MM.1S (cell line): Measurements from ENCODE around the gene PHLDB1.

Experiments
- DNase-seq: peaks from one replicate; pipeline ENCODE4 v3.0.0-alpha.2; 2015
- H2AFZ ChIP-seq: fragments of 300-600 bp; sonication (generic); 2 replicates; pipeline ENCODE4 v1.6.0; 2016; ENCODE audit warnings: antibody characterized with exemption, low read length
- H3F3A ChIP-seq: fragments of 300-600 bp; sonication (generic); 2 replicates; pipeline ENCODE4 v1.6.1; 2016; ENCODE audit warnings: mild to moderate bottlenecking, antibody characterized with exemption, low read length, moderate library complexity, mixed read lengths; ENCODE audit not compliant: insufficient read depth
- H3K27ac ChIP-seq: fragments of 300-600 bp; sonication (generic); 2 replicates; pipeline ENCODE4 v1.5.1; 2016; ENCODE audit warnings: mild to moderate bottlenecking, low read length
- H3K27me3 ChIP-seq: fragments of 300-600 bp; sonication (generic); replicated peaks from 2 replicates; pipeline ENCODE4 v1.6.0; 2016; ENCODE audit warnings: low read length; ENCODE audit not compliant: insufficient read depth
- H3K36me3 ChIP-seq: fragments of 300-600 bp; sonication (generic); replicated peaks from 2 replicates; pipeline ENCODE4 v1.6.1; 2016; ENCODE audit warnings: mild to moderate bottlenecking, low read length, mixed read lengths; ENCODE audit not compliant: insufficient read depth
- H3K4me1 ChIP-seq: fragments of 300-600 bp; sonication (generic); 2 replicates; pipeline ENCODE4 v1.6.1; 2016; ENCODE audit warnings: low read length, mixed read lengths
- H3K4me2 ChIP-seq: fragments of 300-600 bp; sonication (generic); 2 replicates; pipeline ENCODE4 v1.6.0; 2016; ENCODE audit warnings: low read depth, low read length
- H3K4me3 ChIP-seq: fragments of 300-600 bp; sonication (generic); 2 replicates; pipeline ENCODE4 v1.5.1; 2016; ENCODE audit warnings: low read length, mixed read lengths
- H3K79me2 ChIP-seq: fragments of 300-600 bp; sonication (generic); 2 replicates; pipeline ENCODE4 v1.6.1; 2016; ENCODE audit warnings: mixed run types, low read length, mixed read lengths
- H3K9ac ChIP-seq: fragments of 300-600 bp; sonication (generic); 2 replicates; pipeline ENCODE4 v1.6.1; 2016; ENCODE audit warnings: low read length, mixed read lengths
- H3K9me2 ChIP-seq: fragments of 300-600 bp; sonication (generic); replicated peaks from 2 replicates; pipeline ENCODE4 v1.6.1; 2016; ENCODE audit warnings: mild to moderate bottlenecking, low read length, mixed read lengths; ENCODE audit not compliant: insufficient read depth
- H3K9me3 ChIP-seq: fragments of 300-600 bp; sonication (generic); replicated peaks from 2 replicates; pipeline ENCODE4 v1.6.1; 2016; ENCODE audit warnings: mild to moderate bottlenecking, low read length, mixed read lengths; ENCODE audit not compliant: insufficient read depth
- H4K20me1 ChIP-seq: fragments of 300-600 bp; sonication (generic); 2 replicates; pipeline ENCODE4 v1.6.1; 2016; ENCODE audit warnings: mild to moderate bottlenecking, low read length, moderate library complexity, mixed read lengths; ENCODE audit not compliant: insufficient read depth
- EZH2 ChIP-seq: fragments of 300-600 bp; sonication (generic); optimal IDR thresholded peaks from 2 replicates; pipeline ENCODE3; 2017; ENCODE audit warnings: low read depth, mild to moderate bottlenecking, antibody characterized with exemption, low read length, mixed read lengths
- EZH2phosphoT487 ChIP-seq: fragments of 300-600 bp; sonication (generic); IDR thresholded peaks from 2 replicates; pipeline ENCODE4 v1.6.1; 2018; ENCODE audit warnings: antibody characterized with exemption, low read length
- TF ChIP-seq, protein P1 (sequence below): fragments of 300-600 bp; sonication (generic); IDR thresholded peaks from 2 replicates; pipeline ENCODE4 v1.5.1; 2016; ENCODE audit warnings: antibody characterized with exemption, low read length, mixed read lengths

PHLDB1 gene

DNA sequence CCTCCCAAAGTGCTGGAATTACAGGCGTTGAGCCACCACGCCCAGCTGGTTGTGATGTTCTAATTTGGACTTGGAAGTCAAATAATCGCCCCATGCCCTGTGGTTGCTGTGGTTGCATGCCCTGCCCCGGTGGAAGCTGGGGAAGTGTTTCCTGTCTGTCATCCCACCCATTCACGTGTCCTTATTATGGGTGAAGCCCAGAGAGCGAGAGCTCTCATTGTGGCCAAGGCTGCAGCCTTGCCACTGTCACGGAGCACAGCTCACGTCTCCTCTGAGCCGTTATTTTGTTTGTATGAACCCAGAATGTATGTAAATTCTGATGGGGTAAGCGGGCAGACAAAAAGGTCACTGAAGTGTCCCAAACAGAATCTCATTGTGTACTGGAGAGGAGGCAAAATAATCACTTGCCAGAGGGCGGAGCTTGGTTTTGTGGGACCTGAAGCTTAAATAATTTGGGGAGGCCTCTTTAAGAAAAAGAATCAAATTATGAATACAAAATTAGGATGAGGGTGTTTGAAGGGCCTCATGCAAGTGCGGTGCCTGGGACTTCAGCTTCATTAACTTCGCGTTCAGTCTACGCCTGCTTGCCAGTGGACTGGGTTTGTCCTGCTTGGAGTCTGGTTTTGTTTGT is 97.8 kb downstream of the PHLDB1 start:
- TF ChIP-seq, protein P1, sequence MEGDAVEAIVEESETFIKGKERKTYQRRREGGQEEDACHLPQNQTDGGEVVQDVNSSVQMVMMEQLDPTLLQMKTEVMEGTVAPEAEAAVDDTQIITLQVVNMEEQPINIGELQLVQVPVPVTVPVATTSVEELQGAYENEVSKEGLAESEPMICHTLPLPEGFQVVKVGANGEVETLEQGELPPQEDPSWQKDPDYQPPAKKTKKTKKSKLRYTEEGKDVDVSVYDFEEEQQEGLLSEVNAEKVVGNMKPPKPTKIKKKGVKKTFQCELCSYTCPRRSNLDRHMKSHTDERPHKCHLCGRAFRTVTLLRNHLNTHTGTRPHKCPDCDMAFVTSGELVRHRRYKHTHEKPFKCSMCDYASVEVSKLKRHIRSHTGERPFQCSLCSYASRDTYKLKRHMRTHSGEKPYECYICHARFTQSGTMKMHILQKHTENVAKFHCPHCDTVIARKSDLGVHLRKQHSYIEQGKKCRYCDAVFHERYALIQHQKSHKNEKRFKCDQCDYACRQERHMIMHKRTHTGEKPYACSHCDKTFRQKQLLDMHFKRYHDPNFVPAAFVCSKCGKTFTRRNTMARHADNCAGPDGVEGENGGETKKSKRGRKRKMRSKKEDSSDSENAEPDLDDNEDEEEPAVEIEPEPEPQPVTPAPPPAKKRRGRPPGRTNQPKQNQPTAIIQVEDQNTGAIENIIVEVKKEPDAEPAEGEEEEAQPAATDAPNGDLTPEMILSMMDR, result no peak
- TF ChIP-seq EZH2, result no peak
- TF ChIP-seq EZH2phosphoT487, result no peak
- H3K9ac ChIP-seq, result no peak overlapping the region
- H2AFZ ChIP-seq, result no peak overlapping the region
- H3K4me1 ChIP-seq, result peaks cover 3% of the 10 kb centered on the region; the same call in 1 of the 2 replicates
- no peaks in the 10 kb centered on the region for H4K20me1 ChIP-seq
- H3K79me2 ChIP-seq, result no peaks in the 10 kb centered on the region
- H3K36me3 ChIP-seq, result no peaks in the 10 kb centered on the region
- no peaks in the 10 kb centered on the region for H3K9me2 ChIP-seq
- no peak overlapping the region for H3K4me3 ChIP-seq
- no peak overlapping the region for H3K4me2 ChIP-seq
- no peaks in the 10 kb centered on the region for H3F3A ChIP-seq
- H3K27ac ChIP-seq, result no peak overlapping the region
- H3K9me3 ChIP-seq, result no peaks in the 10 kb centered on the region
- no peak for DNase-seq
- no peaks in the 10 kb centered on the region for H3K27me3 ChIP-seq

DNA sequence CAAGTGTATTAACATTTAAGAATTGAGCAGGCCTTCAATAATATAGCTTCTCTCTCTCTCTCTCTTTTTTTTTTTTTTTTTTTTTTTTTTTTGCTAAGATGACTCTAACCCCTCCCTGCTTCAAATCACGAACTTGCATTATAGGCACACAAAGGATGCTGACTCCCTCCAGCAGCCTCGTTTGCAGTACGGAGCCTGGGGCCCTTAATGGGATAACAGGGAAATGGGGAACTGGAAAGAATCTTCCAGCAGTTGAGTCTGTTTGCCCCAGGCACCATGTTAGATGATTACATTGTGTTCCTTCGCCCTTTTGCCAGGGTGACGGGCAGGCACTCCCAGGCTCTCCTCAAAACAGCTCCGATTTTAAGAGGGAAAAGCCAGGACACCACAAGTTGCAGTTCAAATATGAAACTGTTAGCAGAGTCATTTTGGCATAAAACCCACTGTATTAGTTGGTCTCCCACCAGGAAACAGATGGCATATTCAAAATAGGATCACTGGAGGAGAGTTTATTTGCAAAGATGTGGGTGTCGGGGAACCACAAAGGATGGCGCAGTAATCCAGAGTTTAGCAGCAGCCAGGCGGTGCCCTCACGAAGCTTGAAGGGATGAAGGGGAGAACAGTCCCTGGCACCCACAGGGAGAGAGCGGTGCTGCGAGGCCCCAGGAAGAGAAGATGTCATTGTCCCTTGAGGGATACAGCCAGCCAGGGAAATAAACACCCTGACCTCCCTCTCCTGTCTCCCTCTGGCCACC is 98.6 kb downstream of the PHLDB1 start:
- Histone ChIP-seq H4K20me1 (no peaks in the 10 kb centered on the region), H3K9me3 (no peaks in the 10 kb centered on the region), H3K9ac (no peak overlapping the region), H3K27ac (no peak overlapping the region), H3K4me1 (no peaks in the 10 kb centered on the region), H3K4me3 (no peak overlapping the region), H3K27me3 (no peaks in the 10 kb centered on the region), H3K36me3 (no peaks in the 10 kb centered on the region), H3F3A (no peaks in the 10 kb centered on the region), H3K79me2 (no peaks in the 10 kb centered on the region), H3K4me2 (no peak overlapping the region), H2AFZ (no peak overlapping the region), H3K9me2 (no peaks in the 10 kb centered on the region)
- TF ChIP-seq EZH2 (no peak), EZH2phosphoT487 (no peak)
- TF ChIP-seq, protein P1, result no peak
- no peak for DNase-seq

DNA sequence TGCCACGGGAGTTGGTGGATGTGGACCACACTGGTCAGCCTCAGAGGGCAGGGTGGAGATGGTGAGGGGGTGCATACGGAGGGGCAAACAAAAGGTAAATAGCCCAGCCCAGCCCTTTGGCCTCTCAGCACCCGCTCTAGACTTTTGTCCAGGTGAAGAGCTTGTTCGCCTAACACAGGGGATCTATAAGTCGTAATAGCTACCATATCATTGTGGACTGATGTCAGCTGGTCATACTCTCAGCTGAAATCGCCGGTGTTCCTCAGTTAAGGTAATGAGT is 99.1 kb downstream of the PHLDB1 start:
- H3K4me1 ChIP-seq, result no peaks in the 10 kb centered on the region
- no peaks in the 10 kb centered on the region for H3K36me3 ChIP-seq
- H3K9me3 ChIP-seq, result no peaks in the 10 kb centered on the region
- H3K79me2 ChIP-seq, result no peaks in the 10 kb centered on the region
- no peak overlapping the region for H3K9ac ChIP-seq
- no peak overlapping the region for H3K27ac ChIP-seq
- H4K20me1 ChIP-seq, result no peaks in the 10 kb centered on the region
- no peak overlapping the region for H3K4me3 ChIP-seq
- no peaks in the 10 kb centered on the region for H3F3A ChIP-seq
- no peak overlapping the region for H3K4me2 ChIP-seq
- no peak overlapping the region for H2AFZ ChIP-seq
- no peaks in the 10 kb centered on the region for H3K9me2 ChIP-seq
- TF ChIP-seq EZH2phosphoT487, result no peak
- TF ChIP-seq, protein P1, result no peak
- no peak for TF ChIP-seq EZH2
- no peaks in the 10 kb centered on the region for H3K27me3 ChIP-seq
- DNase-seq, result no peak
